ENCODE measurements around the gene RAET1E.
"Not testable (repeated sequence)": the region's sequence is repeated elsewhere in the genome, so short reads cannot be mapped to it uniquely, and the experiment has no call there.

The RAET1E gene

DNA sequence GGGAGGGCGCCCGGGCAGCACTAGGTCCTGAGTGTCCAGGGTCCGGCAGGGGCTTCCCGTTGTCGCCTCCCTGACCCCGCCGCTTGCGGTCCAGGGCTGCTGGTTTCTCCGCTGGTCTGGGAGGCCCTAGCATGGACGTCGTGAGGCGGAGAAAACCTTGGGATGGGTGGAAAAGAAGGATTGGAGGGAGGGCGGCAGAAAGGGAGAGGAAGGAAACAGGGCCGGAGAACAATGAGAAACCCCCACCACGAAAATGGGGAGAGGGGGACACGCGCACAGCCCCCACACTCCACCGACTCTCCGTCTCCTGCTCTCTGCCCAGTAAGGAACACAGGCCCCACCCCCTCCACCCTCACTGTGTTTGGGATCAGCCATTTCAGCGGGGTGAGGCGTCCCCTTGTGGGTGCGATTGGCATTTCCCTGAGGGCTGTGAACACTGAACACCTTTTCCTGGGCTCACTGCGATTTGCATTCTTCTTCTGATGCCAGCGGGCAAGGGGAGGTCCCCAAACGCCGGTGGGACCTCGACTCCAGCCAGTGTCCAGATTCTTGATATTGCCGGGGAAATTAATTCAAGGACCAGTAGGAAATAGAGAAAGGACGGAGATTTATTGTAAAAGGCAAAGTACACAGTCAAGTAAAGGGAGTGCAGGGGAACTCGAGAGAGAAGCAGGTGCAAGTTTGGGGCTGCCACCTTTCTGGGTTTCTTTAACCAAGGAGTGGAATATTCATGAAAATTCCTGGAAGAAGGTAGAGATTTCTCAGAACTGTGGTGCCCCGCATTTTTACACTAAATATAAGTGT lies 28.3 kb upstream of the RAET1E start:
- DNase-seq, result peak; percentile 74 to 76

DNA sequence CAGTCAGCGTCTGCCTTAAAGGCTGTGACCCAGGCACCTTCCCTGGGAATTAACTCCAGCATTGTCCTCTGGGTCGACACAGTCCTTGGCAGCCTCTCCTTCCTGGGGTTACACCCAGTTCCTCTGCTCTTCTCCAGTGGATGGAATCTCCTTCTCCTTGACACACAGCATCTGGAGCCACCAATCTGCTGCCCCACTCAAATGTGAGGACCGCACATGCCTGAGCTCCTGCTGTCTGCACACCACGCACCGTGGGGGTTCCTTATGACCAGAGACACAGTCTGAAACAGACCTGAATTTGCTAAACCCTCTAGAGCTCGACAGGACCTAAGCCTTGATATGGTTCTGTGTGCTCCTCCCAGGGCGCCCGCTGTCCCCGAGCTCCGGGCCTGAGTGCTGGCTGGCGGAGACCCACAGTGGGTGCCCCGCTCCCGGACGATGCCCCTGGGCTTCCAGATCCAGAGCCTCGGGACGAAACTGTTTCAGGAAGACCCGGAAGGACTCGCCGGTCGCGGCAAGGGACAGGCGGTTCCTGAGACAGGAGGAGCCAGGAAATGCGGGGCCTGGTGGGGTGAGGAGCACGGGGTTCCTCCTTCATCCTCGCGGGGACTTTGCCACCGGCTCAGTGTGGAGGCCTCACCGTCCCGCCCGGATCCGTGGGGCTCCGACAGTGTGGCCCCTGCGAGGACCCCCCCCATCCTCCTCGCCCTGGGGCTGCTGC lies 27.5 kb upstream of the RAET1E start:
- DNase-seq, result no peak

DNA sequence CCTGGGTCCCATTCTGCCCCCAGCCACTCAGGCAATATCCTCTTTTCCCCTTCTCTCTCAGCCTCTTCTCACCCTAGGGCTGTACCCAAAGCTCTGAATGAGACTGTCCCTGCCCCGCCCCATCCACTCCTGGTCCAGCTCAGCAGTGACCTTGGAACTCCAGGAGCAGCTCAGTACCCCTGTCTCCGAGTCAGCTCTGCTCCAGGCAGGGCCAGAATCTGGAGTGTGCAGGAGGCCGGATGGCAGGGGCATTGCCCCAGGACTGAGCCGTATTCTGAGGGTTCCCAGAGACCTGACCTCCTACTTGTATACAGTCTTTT lies 27.0 kb upstream of the RAET1E start:
- no peak for DNase-seq

DNA sequence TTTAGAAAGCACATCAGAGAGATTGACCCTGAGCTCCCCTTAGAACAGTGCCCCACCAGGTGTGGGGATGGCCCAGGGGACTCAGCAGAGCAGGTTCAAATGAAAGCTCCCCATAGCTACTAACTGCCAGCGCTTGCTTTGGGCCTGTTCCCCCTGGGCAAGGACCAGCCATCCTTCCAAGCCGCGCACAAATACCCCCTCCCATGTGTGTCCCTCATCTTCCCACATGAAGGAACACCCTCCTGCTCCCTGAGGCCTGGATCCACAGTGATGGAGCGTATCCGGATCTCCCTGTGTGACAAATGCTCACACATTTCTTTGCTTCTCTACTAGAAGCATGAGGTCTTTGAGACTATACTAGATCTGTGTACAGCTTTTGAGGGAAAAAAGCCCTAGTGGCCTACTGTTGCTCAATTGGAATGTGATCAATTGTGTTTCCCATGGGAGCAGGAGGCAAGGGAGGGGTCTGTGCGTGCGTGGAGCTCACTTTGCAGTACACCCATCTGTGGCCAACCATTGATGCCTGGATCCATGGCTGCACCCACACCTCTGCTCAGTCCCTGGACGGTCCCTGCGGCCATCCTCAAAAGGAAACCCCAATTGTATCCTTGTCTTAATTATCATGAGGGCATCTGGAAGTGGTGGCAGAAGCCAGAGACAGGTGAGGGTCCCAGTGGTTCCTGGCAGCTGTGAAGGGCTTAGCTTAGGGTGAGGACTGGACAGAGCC lies 26.5 kb upstream of the RAET1E start:
- DNase-seq, result no peak

DNA sequence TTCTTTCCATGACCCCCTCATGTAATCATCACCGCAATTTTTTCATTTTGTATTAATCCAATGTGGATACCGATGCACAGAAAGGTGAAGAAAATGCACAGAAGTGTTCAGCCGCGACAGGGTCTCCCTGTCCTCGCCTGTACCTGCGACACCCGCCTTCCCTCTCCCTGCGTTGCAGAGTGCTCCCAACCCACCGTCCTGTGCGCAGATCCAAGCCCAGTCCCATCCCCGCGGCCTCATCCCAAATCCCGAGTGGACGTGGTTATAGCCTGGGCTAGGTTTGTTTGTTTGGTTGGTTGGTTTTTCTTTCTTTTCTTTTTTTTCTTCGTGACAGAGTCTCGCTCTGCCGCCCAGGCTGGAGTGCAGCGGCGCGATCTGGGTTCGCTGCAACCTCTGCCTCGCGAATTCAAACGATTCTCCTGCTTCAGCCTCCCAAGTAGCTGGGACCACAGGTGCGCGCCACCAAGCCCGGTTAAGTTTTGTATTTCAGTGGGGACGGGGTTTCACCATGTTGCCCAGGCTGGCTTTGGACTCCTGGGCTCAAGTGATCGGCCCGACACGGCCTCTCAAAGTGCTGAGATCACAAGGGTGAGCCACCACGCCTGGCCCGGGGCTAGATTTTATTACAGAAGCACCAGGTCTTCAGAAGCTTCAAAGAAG lies 25.5 kb upstream of the RAET1E start:
- DNase-seq, result no peak

DNA sequence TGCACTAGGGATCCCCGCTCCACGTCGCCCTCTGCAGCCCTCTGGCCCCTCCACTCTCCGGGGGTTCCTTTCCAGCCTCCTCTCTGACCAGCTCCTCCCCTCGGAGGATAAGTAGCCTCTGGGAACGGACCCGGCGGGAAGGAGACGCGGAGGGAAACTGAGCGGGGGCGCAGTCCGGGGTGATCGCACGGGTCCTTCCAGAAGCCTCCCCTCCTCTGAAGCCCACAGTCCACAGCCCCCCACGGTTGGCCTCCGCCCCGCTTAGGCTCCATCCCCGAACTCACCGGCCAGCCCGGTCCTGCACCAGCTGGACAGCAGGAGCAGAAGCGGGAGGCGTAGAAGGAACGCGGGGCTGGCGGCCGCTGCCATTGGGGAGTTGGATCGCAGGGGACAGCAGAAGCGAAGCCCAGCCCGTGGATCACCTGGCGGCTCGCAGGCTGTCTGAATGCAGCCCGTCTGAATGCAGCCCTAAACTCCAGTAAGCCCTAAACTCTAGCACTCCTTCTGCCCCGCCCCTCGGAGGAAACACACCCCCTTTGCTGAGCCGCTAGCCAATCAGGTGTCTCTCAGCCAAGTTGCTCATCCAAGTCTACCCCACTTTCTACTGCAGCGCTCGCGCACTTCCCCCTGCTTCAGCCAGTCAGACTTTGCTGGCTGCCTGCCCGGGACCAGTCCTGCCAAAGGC lies 24.9 kb upstream of the RAET1E start, which contains the start of gene RAET1G:
Gene RAET1G (minus strand): TSS at position 480 of the 685 bp plus-strand sequence. CDS start 111 bp downstream, at position 369.
- peak; percentile 81 to 84 for DNase-seq

DNA sequence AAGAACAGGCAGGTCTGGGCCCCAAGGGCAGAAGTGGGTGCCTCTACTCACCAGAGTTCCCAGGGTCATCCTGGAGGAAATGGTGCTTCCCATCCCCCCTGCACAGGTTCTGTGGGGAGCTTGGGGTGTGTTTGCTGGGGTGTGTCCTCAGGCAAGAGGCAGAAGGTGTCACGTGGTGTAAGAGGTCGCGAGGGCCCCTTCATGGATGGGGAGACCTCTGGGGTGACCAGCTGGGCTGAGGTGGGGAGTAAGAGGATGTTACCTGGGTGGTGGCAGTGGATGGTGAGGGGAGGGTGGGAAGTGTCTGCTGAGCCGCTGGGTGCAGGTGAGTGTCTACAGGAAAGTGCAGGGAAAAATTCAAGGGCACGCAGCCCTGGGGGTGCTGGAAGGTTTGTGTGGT lies 24.2 kb upstream of the RAET1E start:
- not testable (repeated sequence) for DNase-seq

DNA sequence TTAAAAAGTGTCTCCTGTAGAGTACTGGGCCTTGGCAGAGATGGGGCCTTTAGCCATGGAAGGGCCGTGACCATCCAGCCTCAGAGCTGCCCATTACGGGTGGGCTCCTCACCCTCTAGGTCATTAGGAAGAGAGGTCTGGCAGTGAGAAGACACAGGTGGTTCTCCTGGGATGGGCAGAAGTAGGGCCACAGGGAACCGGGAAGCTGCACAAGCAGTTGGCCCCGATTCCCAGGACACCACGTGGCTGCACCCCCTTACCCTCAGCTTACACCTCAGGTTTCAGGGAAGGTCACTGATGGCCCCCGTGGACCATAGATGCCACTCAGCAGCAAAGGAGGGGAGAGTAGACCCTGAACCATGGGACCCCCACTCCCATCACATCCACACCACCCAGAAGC lies 23.4 kb upstream of the RAET1E start:
- no peak for DNase-seq

DNA sequence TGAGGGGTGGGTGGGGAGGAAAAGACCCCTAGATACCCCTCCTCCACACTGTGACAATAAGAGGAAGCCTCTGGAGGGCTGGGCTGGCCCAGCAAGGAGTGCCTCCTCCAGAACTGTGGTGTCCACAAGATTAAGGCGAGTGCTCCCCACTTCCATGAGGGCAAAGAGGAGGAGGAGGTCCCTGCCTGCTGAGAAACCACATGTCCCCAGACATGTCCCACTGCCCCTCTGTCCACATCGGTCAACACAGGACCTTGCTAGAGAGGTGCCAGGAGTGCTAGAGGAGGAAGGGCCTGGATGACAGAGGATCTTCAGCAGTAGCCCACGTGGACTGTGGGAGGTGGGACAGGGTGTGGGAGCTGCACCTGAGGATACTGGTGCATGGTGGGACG lies 21.9 kb upstream of the RAET1E start:
- no peak for DNase-seq

DNA sequence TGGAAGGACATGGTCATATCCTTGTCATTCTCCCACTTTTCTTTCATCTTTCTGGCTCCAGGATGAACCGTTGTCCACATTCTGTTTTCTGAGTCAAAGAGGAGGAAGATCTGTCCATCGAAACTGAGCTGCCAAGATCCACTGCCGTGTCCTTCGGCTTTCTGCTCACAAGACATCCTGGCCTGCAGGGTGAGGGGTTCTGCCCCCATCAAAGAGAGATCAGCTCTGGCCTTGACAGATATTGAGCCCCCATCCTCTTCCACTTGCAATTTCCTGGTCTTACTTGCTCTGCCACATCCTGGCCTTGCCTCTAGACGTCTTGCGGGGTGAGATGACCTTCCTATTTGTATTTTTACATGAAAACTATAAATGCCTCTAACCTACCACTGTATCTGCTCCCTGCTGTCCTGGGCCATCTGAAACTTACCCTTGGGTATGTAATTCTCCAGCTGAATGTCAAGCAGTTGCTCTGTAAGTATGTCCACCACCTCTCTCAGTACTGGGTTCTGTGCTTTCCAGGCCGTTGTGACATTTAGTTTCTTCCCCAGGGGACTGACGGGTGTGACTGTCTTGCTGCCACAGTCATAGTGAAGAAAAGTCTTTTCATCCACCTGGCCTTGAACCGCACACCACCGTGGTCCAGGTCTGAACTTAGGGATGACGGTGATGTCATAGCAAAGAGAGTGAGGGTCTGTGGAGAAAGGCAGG lies 21.4 kb upstream of the RAET1E start:
- not testable (repeated sequence) for DNase-seq

DNA sequence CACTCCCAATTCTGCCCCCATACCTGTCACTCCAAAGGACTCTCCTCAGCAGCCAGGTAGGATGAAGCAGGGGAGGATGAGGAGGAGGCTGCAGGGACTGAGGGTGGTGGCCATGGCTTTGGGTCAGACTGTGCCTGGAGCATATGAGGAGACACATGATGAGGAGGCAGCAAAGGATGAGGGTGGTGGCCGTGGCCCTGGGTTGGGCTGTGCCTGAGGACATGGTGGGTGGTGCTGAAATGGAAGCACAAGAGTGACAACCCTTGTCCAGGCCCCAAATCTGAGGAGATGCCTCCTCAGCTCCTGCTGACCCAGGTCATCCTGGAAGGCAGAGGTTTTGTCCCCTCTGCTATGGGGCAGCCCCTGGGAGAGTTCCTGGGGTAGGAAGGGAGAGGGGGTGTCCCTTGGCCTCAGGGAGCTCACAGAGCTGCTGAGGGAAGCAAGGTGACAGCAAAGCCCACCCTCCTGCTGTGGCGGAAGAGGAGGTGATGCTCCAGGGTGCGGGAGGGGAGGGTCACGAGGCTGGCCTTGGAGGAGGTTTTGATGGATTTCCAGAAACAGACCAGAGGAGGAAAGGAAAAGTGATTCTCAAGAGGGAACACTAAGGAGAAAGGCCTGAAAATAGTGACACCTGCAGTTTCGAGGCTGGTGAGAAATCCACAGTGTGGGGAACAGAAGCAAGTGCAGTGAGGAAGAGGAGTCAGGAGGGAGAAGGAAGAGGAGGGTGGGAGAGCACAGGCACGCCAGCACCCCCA lies 20.4 kb upstream of the RAET1E start:
- DNase-seq, result no peak

DNA sequence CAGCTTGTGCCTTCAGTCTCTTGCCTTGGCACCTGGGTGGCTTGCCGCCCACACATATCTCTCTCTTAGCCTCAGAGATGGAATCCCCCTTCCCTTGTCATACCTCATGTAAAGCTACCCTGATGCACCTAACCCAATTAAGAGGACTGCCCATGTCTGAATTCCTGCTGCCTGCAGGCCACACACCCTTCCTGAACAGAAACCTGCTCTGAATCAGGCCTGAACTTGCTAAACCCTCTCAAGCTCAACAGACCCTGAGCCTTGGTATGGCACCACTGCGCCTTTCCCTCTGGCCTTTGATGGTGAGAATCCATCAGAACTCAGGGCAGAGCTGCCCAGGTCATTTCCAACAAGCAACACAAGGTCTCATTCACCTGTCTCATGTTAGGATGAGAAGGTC lies 19.8 kb upstream of the RAET1E start:
- DNase-seq, result no peak

DNA sequence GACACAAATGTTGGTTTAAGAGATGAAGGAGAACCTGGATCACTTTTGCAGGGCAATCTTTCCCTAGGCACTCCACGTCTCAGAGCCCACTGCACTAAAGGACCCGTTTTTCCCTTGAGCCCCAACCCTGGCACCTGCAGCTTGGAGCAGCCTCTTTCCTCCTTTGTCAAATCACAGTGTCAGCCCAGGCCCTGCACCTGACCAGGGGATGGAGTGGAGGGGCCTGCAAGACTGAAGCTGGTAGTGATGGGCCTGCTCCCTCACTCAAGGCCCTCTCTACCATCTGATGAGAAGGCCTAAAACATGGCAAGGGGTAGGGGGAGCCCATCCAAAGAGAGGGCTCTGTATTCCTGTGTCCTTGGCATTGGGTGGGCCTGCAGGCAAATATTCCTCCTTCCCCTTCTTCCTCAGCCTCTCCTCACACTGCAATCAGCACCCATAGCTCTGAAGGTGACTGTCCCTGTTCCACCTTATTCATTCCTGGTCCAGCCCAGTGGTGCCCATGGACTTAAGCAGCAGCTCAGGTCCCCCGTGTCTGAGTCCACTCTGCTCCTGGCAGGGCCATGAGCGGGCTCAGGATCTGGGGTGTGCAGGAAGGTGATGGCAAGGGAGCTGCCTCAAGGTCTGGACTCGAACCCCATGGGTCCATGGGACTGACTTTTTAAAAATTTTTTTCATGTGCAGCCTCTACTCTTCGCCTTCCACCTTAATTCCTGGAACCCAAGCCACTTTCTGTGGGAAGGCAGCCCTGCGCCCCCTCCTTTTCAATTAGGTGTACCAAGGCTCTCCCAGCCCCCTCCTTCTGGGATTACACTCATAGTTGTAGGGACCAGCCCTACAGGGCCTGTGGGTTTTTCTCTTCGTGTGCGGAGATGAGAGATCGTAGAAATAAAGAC lies 18.3 kb upstream of the RAET1E start:
- no peak for DNase-seq

DNA sequence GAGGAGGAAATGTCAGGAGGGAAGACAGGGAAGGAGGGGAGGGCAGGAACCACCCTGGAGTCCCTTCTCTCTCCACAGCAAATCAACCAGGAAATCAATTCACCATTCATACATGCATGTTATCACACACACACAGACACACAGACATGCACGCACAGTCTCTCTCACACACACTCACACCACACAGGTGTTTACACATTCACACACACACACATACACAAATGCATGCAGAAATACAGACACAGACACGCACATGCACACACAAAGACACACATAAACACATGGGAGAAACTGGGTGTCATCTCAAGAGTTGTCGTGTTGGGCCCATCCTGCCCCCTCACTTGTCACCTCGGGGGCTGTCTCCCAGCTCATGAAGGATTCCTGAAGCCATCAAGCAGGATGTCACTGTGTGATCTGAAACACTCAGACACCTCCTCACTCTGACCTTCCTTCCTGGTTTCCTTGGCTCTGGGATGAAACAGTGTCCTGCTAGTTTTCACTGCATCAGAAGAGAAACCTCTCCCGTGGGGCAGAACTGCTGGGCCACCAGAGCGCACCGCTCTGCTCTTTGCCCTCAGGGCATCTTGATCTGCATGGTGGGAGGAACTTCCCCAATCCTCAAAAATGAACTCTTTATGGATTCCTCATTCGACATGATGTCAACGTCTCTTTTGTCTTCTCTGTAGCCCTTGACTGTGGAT lies 15.8 kb upstream of the RAET1E start:
- no peak for DNase-seq

DNA sequence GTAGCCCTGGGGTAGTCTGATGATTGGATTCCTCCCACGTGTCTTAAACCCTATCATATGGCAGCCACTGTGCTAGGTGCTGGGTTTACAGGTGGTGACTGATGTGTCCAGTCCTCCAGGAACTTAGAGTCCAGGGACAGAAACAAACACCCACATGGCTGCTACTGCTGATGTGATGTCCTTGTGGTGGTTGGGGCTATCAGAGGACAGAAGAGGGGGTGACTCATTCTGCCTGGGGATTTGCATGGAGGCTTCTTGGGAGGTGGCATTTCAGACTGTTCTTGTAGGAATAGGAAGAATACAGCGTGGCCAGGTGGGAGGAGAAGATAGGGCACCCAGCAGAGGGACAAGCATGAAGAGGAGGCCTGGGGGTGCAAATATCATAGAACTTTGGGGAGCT lies 15.2 kb upstream of the RAET1E start:
- no peak for DNase-seq

DNA sequence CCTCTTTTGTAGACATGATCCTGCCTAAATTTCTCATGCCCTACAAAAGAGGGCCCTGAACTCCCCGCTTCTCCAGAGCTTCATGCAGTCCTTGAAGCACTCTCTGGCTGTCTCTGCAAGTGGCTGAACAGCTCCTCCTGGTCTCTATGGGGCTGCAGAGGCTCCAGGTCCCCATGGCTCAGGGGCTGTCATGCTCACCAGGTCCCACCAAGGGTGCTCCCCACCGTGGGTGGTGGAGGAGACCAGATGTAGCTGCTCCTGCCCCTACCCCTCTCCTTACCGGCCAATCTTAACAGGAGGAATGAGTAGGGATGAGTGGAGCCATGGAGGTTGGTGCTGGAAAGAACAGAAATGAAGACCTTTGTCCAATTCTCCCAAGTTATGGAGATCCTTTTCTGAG lies 14.8 kb upstream of the RAET1E start:
- DNase-seq, result not testable (repeated sequence)

DNA sequence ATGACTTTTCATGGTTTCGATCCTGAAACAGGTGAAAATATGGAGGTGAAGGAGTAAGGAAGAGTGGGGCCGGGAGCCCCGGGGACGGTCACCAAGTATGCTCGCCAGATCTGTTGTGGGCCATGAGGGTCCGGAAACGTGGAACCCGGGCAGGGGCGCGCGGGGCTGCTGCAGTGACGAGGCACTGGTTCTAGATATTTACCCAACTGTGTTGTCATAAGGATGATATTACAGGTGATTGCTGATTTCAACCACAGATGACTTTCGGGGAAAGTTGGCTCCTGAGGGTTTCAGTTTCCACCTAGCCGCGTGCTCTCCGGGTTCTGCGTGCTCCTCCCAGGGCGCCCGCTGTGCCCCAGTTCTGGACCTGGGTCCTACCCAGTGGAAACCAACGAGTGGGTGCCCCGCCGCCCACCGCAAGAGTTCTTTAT lies 12.8 kb upstream of the RAET1E start:
- no peak for DNase-seq

DNA sequence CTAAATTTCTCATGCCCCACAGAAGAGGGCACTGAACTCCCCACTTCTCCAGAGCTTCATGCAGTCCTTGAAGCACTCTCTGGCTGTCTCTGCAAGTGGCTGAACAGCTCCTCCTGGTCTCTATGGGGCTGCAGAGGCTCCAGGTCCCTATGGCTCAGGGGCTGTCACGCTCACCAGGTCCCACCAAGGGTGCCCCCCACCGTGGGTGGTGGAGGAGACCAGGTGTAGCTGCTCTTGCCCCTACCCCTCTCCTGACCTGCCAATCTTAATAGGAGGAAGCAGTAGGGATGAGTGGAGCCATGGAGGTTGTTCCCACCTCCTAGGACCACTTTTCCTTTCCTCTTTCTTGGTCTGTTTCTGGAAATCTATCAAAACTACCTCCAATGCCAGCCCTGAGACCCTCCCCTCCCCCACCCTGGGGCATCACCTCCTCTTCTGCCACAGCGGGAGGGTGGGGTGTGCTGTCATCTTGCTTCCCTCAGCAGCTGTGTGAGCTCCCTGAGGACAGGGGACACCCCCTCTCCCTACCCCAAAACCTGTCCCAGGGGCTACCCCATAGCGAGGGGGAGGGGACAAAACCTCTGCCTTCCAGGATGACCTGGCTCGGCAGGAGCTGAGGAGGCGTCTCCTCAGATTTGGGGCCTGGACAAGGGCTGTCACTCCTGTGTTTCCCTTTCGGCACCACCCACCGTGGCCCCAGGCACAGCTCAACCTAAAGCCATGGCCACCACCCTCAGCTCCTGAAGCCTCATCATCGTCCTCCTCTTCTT lies 12.0 kb upstream of the RAET1E start:
- no peak for DNase-seq

DNA sequence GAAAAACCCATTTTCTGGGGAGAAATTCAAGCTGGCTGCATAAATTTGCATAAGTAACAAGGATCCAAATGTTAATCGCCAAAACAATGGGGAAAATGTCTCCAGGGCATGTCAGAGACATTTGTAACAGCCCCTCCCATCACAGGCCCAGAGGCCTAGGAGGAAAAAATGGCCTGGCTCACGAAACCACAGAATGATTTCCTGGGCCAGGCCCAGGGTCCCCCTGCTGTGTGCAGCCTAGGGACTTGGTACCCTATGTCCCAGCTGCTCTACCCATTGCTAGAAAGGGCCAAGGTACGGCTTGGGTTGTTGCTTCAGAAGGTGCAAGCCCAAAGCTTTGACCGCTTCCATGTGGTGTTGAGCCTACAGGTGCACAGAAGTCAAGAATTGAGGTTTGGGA lies 10.6 kb upstream of the RAET1E start:
- DNase-seq, result not testable (repeated sequence)

Measured in activated CD4-positive, alpha-beta T cell treated with anti-CD3 and anti-CD28 coated beads for 4 hours (primary cell).